ENCODE results near the gene EFCAB6.

Gene EFCAB6

DNA sequence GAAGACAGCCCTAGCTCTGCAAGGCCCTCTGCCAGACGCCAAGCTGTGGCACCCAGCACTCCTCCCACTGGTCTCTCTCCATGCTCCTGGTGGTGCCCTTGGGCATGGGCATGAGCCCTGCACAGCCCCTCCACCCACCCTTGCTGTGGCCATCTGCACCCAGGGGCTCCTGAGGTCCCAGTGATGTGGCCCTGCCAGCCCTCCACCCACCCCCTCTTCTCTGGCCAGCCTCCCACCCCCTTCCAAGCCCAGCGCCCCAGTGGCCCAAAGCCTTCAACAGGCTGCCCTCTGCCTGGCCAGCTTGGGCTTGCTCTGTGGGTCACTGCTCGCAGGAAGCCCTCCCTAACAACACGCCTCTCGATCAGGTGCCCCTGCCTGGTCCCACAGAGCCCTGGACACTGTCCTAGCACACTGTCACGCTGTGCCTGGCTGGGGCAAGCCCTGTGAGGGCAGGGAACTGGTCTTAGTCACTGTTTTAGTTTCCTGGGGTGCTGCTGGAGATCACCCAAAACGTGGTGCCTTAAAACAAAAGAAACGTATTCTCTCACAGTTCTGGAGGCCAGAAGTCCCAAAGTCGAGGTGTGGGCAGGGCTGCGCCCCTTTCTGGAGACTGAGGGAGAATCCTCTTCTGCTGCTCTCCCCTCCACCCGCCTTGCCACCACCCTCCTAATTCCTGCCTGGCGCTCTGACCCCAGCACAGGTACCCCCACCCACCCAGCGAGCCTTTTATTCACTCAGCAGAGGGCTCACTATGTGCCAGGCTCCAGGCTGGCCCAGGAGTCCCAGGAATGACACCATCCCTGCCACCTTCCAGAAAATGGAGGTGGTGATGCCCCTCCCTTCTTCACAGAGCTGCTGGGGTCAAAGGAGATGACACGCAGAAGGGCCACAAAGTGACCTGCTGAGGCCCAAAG lies 35.5 kb upstream of the EFCAB6 start:
- DNase-seq = no peak

DNA sequence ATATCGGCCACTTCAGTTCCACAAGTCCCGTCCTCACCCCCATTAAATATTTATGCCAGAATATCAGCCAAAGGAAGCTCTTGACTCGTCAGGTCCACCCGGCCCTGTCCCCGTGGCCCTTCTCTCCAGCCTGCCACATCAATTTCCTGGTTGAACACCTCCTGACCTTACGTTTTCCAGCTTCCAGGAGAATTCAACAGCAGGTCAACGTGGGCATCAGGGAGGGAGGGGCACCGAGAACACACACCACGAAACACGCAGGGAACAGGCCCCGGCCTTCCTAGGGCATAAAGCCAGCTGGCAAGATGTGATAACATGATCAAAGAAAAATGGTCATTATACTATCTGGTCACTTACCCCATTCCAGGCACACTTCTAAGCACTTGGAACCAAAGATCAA lies 34.9 kb upstream of the EFCAB6 start:
- DNase-seq = no peak

DNA sequence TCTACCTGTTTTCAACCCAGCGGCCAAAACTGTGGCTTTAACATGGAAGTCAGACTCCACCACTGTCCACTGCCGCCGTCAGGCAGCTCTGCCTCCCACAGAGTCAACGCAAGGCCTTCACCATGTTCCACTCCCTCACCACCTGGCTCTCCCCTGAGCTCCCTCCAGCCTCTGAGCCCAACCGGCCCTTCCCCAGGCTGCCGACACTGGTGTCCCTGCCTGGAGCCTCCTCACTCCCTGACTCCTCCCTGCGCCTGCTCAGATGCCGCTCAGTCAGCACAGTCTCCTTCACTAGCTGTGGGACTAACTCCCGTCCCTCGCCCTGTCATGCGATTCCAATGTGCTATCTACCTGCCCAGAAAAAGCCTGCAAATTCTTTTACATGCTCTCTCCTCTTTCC lies 33.9 kb upstream of the EFCAB6 start:
- DNase-seq = no peak

DNA sequence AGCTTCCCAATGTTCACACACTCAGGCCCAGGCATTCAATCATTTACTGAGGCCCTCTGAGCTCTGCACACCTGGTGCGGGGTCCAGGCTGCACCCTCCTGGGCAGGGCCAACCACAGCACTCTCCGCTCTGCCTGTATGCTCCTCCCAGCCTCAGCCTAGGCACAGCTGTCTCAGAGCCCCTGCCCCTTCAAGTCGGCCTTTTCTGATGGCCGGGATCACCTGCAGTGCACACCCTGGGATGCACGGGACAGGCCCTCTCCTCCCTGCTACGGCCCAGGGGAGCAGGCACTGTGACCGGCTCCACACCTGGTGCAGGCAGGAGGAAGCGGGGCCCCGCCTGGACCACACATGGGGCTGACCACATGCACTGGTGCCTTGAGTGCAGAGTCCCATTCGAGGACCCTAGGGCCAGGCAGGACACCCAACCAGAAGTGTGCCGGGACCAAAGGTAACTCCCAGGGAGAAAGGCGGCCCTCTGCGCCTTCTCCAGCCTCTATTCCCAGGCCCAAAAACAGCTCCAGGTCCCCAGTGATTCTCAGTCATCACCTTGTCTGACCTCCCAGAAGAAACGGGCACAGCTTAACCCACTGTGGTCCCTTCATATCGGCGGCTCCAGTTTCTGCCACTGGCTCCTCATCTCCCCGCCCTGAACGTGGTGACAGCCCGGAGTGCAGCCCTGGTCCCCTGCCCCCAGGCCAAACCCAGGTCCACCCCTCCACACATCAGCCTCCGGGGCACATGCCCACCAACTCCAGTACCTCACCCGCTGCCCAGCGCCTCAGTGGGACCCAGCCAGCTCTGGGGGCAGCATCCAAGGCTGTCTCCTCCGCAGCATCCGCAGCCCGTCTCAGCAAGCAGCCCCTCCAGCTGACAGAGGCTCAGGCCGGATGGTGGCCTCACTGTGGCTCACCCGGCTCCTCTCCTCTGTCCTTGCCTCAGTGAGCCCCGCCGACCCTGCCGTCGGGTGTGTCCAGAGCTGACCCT lies 32.7 kb upstream of the EFCAB6 start:
- DNase-seq = no peak

DNA sequence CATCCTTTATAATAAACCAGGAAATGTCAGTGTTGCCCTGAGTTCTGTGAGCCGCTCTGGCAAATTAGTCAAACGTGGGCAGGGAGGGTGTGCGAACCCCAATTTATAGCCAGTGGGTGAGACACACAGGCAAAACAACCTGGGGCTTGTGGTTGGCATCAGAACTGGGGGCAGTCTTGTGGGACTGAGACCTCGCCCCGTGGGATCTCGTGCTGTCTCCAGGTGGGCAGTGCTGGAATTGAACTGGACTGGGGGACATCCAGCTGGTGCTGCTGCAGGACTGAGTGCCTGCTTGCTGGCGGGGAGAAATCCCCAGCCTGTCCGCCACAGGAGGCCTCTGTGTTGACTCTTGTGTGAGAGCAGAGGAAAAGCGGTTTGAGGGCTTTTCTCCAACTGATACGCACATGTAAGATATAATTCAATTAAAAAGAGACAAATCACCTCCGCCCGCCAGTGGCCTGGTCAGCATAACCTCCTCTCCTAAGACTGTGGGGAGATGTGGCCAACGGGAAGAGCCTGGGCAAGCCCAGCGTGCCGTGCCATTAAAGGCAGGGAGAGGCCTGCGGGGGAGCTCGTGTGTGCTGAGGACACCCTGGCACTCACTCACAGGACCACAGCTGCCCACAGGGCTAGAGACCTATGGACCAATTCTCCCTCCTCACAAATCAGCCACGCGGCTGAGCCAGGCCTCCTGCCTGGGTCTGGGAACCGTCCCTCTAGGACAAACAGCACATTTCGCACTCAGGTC lies 31.9 kb upstream of the EFCAB6 start:
- no peak for DNase-seq

DNA sequence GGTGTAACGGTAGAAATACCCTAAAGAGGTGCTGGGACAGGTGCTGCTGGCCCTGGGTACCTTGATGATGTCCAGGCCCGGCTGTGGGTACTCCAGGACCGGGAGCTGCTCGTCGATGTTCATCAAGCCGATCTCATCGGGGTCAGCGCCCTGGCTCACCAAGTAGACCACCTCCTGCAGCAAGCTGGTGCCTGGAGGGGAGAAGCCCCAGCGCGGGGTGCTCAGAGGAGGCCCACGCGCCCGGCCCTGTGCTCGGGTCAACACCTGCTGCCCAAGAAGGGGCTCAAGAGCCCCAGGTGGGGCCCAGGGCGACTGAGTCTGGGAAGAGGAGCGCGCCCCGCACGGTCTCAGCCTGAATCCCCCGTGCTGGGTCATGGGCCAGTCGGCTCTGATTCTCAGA lies 29.6 kb upstream of the EFCAB6 start:
- no peak for DNase-seq

DNA sequence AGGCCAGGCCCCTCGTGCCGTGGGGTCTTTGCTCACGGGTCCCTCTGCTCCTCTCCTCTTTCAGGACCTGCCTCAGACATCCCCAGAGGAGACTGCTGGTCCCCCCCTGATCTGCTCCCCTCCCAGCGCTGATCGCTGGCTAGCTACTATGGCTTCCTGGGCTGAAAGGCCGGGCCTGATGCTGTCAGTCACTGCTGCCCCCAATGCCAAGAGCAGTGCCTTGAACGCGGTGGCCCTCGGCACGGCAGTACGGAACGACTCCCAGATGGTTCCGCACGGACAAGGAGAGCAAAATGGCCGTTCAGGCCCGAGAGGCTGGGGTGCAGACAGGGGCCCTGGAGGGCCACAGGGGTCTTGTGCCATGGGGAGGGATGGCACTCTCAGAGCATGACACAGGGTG lies 28.7 kb upstream of the EFCAB6 start:
- no peak for DNase-seq

DNA sequence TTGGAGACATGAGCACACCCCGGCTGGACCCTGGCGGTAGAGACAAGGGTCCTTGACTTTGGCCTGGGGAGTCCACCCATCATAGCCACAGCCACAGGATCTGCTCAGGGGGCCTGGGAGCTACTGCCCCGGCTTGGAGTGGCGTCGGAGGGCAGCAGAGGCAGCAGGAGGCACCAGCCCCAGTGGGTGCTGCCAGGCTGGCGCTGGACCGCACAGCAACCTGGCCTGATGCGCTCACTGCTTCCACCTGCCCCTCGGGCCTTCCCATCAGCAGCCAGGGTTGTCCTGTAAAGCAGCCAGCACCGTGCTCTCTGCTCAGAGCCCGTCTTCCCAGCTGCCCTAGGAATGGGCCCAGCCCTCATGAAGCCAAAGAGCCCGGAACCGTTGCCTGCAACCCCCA lies 28.3 kb upstream of the EFCAB6 start:
- DNase-seq = no peak

DNA sequence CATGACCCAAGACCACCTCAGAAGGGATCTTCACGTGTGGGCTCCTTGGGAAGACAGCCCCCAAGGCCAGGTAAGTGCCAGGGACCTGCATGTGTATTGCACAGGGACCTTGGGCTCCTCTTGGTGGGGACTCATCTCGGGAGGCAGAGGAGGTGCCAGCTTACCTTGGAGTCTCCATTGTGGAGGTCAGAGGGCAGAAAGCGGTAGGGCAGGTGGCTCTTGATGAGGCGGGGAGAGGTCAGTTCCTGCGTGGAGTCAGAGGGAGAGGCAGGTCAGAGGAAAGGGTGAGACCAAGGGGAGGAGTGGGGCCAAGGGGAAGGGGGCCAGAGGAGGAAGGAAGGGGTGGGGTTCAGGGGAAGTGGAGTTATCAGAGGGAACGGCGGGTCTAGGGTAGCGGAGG lies 27.7 kb upstream of the EFCAB6 start:
- DNase-seq = no peak

DNA sequence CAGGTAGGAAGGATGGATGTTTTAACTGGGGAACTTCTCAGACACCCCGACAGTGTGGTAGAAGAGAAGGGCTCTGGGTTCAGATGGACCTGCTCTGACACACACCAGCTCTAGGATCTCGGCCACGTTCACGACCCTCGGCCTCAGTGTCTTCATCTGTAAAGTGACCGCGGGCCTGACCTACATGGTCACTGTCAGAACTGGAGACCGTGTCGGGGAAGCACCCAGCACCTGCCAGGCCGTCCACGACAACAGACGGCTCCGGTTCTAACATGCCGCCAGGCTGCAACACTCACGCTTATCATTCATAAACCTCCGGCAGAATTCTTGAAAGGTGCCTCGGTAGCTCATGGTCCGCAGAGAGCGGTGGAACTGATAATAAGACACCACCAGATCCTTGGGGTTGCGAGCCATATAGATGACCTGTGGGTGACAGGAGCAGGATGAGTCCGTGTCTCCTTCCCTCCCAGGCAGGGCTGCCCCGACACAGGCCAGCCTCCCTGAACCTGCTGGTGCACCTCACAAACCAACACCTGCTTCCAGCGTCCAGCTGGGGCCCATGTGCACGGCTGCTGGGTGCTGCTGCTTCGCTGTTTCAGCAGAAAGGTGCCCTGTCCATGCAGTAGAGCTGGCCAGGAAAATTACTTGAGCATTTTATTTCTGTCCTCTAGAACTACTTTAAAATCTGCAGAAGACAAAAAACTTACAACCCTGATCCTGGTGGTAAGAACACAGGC lies 26.6 kb upstream of the EFCAB6 start:
- DNase-seq = no peak

DNA sequence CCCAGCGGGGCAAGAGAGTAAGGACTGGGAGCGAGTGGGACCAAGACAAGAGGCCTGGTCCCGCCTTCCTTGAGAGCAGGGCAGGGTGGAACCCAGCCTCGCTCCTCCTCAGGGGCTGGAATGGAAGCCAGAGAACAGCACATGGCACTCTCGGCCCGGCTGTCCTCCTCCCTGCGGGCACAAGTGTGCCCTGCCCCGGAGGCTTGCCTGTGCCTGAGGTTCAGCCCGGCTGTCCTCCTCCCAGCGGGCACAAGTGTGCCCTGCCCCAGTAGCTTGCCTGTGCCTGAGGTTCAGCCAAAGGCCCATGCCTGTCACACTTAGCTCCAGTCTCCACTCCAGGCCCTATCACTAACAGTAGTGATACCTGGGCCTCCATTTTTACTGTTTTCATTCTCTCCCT lies 26.1 kb upstream of the EFCAB6 start:
- DNase-seq = no peak

DNA sequence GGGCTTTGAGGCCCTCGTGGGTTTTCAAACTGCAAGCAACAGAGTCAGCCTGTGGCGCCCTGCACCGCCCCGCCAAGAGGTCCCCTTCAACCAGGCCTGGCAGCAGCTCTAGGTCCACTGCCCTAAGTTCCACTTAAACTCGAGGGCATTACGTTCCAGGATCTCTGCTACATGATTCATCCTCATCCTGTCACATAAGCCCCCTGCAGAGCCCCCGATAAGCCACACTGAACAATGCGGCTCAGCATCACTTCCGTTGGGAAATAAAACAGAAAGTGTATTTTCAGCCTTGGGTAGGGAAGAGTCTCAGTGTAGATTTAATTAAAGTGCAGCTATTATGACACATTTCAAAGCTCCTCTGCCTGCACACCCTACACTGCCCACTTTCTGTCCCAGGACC lies 25.6 kb upstream of the EFCAB6 start:
- DNase-seq = no peak

DNA sequence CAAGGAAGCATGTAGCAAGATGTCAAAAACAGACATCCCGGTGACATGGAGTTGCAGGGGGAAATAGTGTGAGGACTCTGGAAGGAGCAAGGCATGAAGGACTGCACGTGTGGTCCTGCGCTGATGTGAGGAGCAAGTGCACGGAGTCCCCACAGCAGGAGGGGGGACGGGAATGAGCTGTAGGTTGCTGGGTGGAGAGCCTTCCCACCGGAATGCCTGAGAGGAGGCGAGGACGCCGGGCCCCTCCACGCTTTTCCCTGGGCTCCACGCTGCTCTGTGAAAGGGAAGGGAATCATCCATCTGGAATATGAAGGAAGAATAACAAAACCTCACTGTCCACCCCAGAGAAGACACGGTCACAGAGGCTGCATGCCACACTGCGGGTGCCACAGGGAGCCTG lies 23.6 kb upstream of the EFCAB6 start:
- DNase-seq = no peak

DNA sequence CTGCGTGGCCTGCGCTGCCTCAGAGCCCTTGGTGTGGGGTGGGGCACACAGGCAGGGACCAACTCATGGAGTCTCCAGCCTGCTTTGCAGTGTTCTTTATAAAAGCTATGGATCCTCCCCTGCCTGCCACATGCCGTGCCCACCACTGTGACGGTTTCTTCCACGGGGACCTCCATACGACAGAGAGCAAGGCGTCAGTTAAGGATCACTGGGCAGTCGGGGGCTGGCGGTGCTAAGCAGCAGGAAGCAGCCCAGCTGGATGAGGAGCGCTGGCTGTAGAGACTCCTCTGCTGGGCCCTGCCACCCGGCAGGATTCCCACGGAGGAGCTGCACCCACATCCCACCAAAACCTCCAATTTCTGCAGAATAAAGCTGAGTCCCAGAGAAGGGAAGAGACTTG lies 23.1 kb upstream of the EFCAB6 start:
- no peak for DNase-seq

DNA sequence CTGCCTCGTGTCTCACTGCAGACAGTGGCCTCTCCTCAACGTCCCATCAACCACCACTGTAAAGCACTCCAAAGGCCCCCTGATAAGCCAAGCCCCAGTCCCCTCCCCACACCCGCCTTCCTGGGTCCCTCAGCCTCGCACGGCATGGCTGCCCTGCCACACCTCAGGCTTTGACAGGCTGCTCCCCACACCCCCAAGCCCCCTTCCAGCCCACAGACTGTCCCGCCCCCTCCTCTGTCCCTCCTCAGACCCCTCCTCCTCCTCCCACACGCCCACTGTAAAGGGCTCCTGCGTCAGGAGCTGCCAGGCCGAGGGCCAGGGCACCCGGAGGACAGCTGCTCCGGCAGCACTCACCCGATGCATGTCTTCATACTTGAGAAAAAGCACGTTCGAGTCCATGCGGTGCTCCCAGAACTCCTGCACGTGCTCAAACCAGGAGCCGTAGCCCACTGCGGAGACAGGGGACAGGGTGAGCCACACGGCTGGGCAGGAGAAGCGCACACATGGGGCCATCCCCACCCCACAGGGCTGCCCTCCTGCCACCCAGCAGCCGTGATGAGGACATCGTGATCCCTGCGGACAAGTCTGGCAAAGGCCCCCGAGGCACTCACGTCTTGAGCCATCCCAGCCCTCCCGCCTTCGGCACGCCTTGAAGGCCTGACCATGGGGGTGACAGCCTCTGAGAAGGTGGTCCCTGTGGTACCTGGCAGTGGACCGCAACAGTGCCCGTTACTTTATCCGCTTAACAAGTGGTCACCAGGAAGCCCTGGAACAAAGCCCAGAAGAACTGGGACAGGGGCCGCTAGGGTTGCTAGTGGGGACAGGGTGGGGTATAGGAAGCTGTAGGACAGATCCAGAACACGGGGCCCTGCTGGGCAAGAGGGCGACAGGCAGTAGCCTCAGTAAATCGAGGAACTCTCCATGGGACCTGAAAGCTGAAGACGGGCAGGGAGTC lies 21.5 kb upstream of the EFCAB6 start:
- no peak for DNase-seq

DNA sequence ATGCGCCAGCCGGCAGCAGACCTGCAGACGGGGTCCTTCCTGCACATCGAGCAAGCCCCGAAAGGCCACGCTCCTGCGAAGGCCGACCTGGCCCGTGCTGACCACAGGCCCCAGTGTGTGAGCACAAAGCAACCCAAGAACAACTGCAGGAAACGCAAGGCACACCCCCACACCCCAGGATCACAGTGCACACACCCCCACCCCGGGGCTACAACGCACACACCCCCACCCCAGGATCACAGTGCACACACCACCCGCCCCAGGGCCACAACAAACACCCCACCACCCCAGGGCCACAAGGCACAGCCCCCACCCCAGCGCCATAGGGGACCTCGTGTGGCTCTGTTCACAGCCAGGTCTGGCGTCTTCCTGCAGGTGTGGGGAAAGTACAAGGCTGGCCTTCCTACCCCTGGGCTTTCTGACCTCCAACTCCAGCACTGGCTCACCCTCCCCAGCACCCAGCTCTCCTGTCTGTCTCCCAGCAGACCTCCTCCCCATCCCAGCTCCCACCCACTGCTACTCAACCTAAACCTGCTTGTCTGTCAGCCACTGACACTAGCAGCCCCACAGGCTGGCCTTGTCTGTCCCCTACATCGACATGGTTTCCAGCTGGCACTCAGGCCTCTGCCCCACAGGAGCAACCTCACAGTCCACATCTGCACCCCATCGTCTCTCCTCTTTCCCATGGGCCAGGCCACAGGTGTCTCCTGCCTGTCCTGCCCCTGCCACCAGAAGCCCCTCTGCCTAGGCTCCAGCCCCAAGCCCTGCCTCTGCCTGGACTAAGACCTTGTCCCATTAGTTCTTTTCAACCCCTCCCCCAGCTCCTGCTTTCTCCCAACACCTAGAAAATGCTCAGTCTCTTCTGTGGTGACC lies 20.5 kb upstream of the EFCAB6 start:
- no peak for DNase-seq

DNA sequence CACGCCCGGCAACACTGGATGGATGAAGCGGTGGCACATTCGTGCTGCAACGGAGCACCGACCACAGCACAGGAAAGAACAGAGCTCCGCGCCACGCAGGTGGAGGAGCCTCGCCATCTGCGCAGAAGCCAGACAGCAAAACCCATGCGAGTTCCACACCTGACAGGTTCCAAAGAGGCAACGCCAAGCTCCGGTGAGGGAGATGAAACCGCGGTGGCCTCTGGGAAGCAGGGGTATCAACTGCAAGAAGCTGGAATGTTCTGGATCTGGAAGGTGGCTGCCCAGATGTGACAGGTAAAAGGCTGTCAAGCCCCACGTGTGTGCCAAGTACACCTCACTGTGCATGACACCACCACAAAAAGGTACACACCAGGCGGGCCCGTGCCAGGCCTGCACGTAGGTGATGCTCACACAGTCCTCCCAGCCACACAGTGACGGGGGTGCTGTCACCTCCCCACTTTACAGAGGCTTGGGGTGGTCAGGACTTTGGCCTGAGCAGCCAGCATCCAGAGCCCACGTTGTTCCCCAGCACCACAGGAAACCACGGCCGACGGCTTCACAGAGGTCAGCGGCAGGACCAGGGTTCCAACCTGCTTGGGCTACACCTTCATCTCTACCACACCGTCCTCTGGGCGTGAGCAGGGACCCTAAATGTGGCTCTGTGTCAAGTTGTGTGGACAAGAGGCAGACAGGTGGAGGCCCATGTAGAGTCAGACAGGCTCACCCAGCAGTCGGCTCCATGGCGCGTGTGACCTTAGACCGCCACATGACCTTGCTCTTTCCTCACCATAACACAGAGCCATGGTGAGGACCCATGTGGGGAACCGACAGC lies 19.7 kb upstream of the EFCAB6 start:
- no peak for DNase-seq

DNA sequence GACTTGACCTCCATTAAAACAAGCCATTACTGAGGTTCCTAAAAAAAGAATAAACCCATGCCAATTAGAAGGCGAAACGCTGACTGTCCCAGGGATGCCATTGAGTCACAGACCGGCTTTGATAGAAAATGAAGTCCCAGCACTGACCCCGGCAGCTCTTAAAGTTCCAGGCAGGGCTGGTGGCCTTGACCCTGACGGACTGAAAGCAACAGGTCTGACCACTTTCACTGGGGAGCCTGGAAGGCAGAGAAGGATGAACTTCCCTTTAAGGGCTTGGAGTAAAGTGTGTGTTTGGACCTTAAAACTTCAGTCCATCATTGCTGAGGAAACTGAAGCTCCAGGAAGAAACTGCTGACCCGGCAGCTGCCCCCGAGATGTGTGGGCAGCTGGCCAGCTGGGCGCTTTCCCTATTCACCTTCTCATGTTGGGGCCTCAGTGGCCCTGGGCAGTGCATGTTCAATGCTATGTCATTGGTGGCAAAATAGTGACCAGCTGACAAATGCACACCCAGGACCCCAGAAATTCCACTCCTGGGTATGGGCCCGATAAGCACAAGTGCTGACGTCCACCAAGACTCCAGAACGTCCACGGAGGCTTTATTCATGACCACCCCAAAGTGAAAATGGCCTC lies 18.9 kb upstream of the EFCAB6 start:
- DNase-seq = no peak
